ENCODE data around the gene ABCB6.
"Not testable (repeated sequence)": the region's sequence is repeated elsewhere in the genome, so short reads cannot be mapped to it uniquely, and the experiment has no call there.

The ABCB6 gene

DNA sequence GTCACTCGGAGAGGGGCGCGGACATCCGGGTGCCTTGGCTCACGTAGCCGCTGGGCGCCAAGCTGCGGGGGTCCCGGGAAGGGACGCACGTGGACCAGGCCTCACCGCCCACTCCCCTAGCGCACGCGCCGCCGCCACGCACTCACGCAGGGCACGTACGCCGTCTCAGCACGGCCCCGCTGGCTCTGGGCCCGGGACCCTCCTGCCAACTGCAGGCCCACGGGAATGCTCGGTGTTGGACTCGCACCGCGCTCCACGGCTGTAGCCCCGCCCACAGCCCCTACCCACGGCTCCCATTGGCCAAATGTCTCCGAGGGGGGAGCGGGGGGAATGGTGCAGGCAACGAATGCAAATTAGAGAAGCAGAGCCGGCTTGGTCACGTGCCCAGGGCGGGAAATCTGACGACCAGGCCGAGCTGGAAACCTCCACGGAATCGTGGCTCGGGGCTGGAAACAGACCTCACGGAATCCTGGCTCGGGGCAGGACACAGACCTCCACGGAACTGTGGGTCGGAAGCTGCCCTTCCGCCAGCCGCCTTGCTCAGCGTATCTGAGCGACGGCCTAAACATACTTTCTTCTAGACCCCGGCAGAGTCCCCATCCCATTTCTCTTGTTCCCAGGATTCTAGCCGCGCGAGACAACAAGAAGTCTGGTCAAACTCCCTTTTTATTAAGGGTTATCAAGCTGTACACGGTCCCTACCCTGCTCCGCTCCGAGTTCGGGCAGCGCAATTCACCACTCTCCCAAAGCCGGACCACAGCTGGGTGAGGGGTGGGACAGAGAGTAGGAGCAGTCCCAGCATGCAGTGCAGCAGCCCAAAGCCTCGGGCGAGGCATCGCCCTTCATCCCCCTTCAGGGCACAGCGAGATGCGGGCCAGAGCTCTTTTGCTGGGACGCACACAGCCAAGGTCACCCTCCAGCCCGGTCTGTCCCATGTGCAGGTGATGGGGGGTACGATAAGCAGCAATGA, at the start of gene ABCB6:
Gene ABCB6, minus strand, starts transcription at position 227 of the 970 bp plus-strand sequence. CDS start 285 bp downstream, outside the sequence.
- Mint-ChIP-seq H3K4me1 (peaks cover 13% of the 10 kb centered on the region), H3K36me3 (ENCODE audit: insufficient read depth) (peaks cover 37% of the 10 kb centered on the region), H3K9me3 (no peaks in the 10 kb centered on the region), H3K27me3 (no peaks in the 10 kb centered on the region), H3K4me3 (peak within 1 kb of the TSS; percentile 79), H3K27ac (ENCODE audit: low read depth) (peak within 1 kb of the TSS; percentile 83)
- ATAC-seq (replicated peaks; ENCODE audit: extremely low read depth, poor library complexity, severe bottlenecking) (peak; percentile 63), DNase-seq (ENCODE audit: low spot score in 2 of 2) (peak; percentile 60 to 63)

DNA sequence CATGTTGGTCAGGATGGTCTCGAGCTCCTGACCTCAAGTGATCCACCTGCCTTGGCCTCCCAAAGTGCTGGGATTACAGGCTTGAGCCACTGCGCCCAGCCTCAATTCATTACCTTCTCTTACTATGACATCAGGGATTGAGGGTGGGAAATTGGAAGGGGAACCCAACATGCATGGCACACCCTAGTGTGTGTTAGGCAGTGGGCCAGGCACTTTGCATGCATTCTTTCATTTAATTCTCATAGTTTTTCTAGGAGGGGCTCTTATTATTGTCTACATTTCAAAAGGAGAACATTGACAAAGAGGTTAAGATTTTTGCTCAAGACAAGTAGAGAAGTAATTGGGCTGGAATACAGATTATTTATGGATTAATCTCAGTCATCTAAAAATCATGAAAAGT, 49.5 kb upstream of the ABCB6 start:
- Mint-ChIP-seq H3K4me3 (no peak overlapping the region), H3K27me3 (no peaks in the 10 kb centered on the region)
- DNase-seq (ENCODE audit: low spot score in 2 of 2), result no peak

GRCh38 chr2:219266886-219267285, 48.1 kb upstream of the ABCB6 start:
- H3K9me3 Mint-ChIP-seq, result no peaks in the 10 kb centered on the region
- no peaks in the 10 kb centered on the region for H3K4me1 Mint-ChIP-seq
- H3K27ac Mint-ChIP-seq (ENCODE audit: low read depth), result no peak overlapping the region
- no peaks in the 10 kb centered on the region for H3K36me3 Mint-ChIP-seq (ENCODE audit: insufficient read depth)
- DNase-seq (ENCODE audit: low spot score in 2 of 2) (no peak), ATAC-seq (replicated peaks; ENCODE audit: extremely low read depth, poor library complexity, severe bottlenecking) (no peak)
- no peak overlapping the region for H3K4me3 Mint-ChIP-seq
- H3K27me3 Mint-ChIP-seq, result peaks cover 3% of the 10 kb centered on the region

More for the DNA sequence above, 49.5 kb upstream of the ABCB6 start:
- Mint-ChIP-seq H3K36me3 (ENCODE audit: insufficient read depth) (no peaks in the 10 kb centered on the region), H3K4me1 (no peaks in the 10 kb centered on the region), H3K9me3 (no peaks in the 10 kb centered on the region), H3K27ac (ENCODE audit: low read depth) (no peak overlapping the region)
- no peak for ATAC-seq (replicated peaks; ENCODE audit: extremely low read depth, poor library complexity, severe bottlenecking)

- H3K36me3 Mint-ChIP-seq (ENCODE audit: insufficient read depth), result no peaks in the 10 kb centered on the region
- ATAC-seq (replicated peaks; ENCODE audit: extremely low read depth, poor library complexity, severe bottlenecking) (no peak), DNase-seq (ENCODE audit: low spot score in 2 of 2) (no peak)
- H3K4me1 Mint-ChIP-seq, result no peaks in the 10 kb centered on the region
- peaks cover 10% of the 10 kb centered on the region for H3K27me3 Mint-ChIP-seq
- no peak overlapping the region for H3K27ac Mint-ChIP-seq (ENCODE audit: low read depth)
- H3K9me3 Mint-ChIP-seq, result no peaks in the 10 kb centered on the region
- no peak overlapping the region for H3K4me3 Mint-ChIP-seq
Observed at GRCh38 chr2:219266232-219266631, 47.5 kb upstream of the ABCB6 start.

- Mint-ChIP-seq H3K27ac (ENCODE audit: low read depth) (peak overlapping the region; percentile 7), H3K9me3 (no peaks in the 10 kb centered on the region), H3K27me3 (peaks cover 31% of the 10 kb centered on the region), H3K4me1 (no peaks in the 10 kb centered on the region), H3K4me3 (no peak overlapping the region), H3K36me3 (ENCODE audit: insufficient read depth) (peaks cover under 1% of the 10 kb centered on the region)
- DNase-seq (ENCODE audit: low spot score in 2 of 2) (no peak), ATAC-seq (replicated peaks; ENCODE audit: extremely low read depth, poor library complexity, severe bottlenecking) (no peak)
Observed at GRCh38 chr2:219261024-219261855, 42.5 kb upstream of the ABCB6 start.

DNA sequence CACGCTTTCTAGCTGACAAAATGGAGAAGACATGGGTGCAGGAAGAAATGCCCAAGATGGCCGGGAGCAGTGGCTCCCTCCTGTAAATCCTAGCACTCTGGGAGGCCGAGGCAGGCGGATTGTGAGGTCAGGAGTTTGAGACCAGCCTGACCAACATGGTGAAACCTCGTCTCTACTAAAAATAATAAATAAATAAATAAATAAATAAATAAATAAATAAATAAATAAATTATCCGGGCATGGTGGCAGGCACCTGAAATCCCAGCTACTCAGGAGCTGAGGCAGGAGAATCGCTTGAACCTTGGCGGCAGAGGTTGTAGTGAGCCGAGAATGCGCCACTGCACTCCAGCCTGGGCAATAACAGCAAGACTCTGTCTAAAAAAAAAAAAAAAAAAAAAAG, 40.2 kb upstream of the ABCB6 start:
- peaks cover 10% of the 10 kb centered on the region for H3K36me3 Mint-ChIP-seq (ENCODE audit: insufficient read depth)
- H3K4me3 Mint-ChIP-seq; H3K9me3 Mint-ChIP-seq; ATAC-seq (replicated peaks; ENCODE audit: extremely low read depth, poor library complexity, severe bottlenecking); DNase-seq (ENCODE audit: low spot score in 2 of 2); H3K27ac Mint-ChIP-seq (ENCODE audit: low read depth); H3K4me1 Mint-ChIP-seq: not testable (repeated sequence)
- peaks cover 31% of the 10 kb centered on the region for H3K27me3 Mint-ChIP-seq

- H3K36me3 Mint-ChIP-seq (ENCODE audit: insufficient read depth), result peaks cover 49% of the 10 kb centered on the region
- peak overlapping the region; percentile 78 for H3K4me3 Mint-ChIP-seq
Observed at GRCh38 chr2:219254590-219255201, 35.9 kb upstream of the ABCB6 start.

DNA sequence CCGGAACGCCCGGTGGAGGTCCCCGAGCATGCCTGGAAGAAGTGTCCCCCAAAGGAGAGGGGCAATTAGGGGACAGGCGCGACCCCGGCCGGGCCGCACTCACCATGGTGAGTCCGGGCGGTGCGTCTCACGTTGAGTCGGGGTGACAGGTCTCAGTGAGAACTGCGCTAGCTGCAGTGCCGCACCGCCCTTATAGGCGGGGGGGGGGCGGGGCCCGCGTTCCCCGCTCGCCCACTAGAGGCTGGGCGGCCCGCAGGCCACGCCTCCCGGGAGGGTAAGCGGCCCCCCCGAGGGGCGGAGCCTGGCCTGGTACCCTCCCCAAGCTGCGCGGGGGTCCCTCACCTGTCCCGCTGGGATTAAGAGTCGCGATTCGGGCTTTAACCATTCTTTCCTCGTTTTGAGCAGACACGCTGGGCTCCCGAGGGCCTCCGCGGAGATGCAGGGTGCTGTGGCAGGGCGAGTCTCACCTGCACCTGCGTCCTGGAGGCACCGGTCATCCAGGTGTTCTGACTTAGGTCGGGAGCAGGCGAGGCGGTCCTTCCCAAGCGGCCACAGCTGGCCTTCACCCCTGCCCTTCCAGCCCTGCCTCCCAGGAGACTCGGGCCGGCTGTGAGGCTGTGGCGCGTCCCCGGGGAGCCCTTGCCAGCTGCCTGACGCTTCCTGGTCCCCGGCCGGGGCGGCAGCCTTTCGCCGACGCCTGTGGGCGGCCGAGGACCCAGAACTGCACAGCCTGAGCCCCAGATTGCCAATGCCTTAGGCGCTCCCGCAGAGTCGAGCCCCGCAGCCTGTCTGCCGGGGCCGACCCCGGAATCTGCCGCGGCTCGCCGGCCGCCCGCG, 35.2 kb upstream of the ABCB6 start, which contains the start of gene TUBA4A:
Gene TUBA4A, minus strand, starts transcription at position 166 of the 837 bp plus-strand sequence. Its CDS starts 60 bp downstream, at position 106.
- peak within 1 kb of the TSS; percentile 78 for H3K4me3 Mint-ChIP-seq
- H3K4me1 Mint-ChIP-seq, result peaks cover 45% of the 10 kb centered on the region
- no peaks in the 10 kb centered on the region for H3K27me3 Mint-ChIP-seq
- DNase-seq (ENCODE audit: low spot score in 2 of 2) (peak; percentile 81 to 82), ATAC-seq (replicated peaks; ENCODE audit: extremely low read depth, poor library complexity, severe bottlenecking) (peak; percentile 68)
- peak within 1 kb of the TSS; percentile 91 for H3K27ac Mint-ChIP-seq (ENCODE audit: low read depth)
- peaks cover 54% of the 10 kb centered on the region for H3K36me3 Mint-ChIP-seq (ENCODE audit: insufficient read depth)
- H3K9me3 Mint-ChIP-seq, result no peaks in the 10 kb centered on the region

More at GRCh38 chr2:219254590-219255201, 35.9 kb upstream of the ABCB6 start:
- Mint-ChIP-seq H3K27ac (ENCODE audit: low read depth) (peak overlapping the region; percentile 91), H3K9me3 (no peaks in the 10 kb centered on the region), H3K27me3 (peaks cover 5% of the 10 kb centered on the region), H3K4me1 (peaks cover 38% of the 10 kb centered on the region)
- ATAC-seq (replicated peaks; ENCODE audit: extremely low read depth, poor library complexity, severe bottlenecking) (peak; percentile 48), DNase-seq (ENCODE audit: low spot score in 2 of 2) (peak in 1 of 2 donors; percentile 46)

- no peaks in the 10 kb centered on the region for H3K9me3 Mint-ChIP-seq
- DNase-seq (ENCODE audit: low spot score in 2 of 2) (peak in 1 of 2 donors; percentile 27), ATAC-seq (replicated peaks; ENCODE audit: extremely low read depth, poor library complexity, severe bottlenecking) (peak; percentile 27)
- peak within 1 kb of the TSS; percentile 91 for H3K27ac Mint-ChIP-seq (ENCODE audit: low read depth)
- no peaks in the 10 kb centered on the region for H3K27me3 Mint-ChIP-seq
- peak within 1 kb of the TSS; percentile 78 for H3K4me3 Mint-ChIP-seq
- H3K36me3 Mint-ChIP-seq (ENCODE audit: insufficient read depth), result peaks cover 61% of the 10 kb centered on the region
- peaks cover 54% of the 10 kb centered on the region for H3K4me1 Mint-ChIP-seq
Observed at GRCh38 chr2:219252900-219253752, 34.4 kb upstream of the ABCB6 start, which contains the start of gene TUBA4B. Gene TUBA4B (plus strand): TSS chr2:219253243. CDS start chr2:219253408, 165 bp downstream.

- H3K4me1 Mint-ChIP-seq, result peaks cover 60% of the 10 kb centered on the region
- peak overlapping the region; percentile 91 for H3K27ac Mint-ChIP-seq (ENCODE audit: low read depth)
- ATAC-seq (replicated peaks; ENCODE audit: extremely low read depth, poor library complexity, severe bottlenecking), result no peak
- H3K36me3 Mint-ChIP-seq (ENCODE audit: insufficient read depth), result peaks cover 67% of the 10 kb centered on the region
- H3K9me3 Mint-ChIP-seq, result no peaks in the 10 kb centered on the region
- H3K27me3 Mint-ChIP-seq, result no peaks in the 10 kb centered on the region
- H3K4me3 Mint-ChIP-seq, result peak overlapping the region; percentile 78
- peak in 1 of 2 donors; percentile 17 for DNase-seq (ENCODE audit: low spot score in 2 of 2)
Observed at GRCh38 chr2:219252570-219252899, 33.8 kb upstream of the ABCB6 start.

DNA sequence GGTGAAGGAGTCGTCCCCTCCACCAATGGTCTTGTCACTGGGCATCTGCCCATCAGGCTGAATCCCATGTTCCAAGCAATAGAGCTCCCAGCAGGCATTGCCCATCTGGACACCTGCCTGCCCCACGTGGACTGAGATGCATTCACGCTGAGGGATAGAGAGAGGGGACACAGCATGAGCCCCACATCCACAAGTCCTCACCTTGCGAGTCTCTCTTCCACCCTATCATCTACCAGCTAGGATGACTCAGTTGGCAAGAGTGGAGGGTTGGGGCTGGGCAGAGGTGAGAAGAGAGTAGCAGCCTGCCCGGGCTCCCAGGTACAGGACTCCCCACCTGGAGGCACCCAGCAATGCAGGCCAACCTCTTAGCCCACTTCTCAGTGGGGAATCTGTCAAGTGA, 33.3 kb upstream of the ABCB6 start:
- Mint-ChIP-seq H3K27me3 (no peaks in the 10 kb centered on the region), H3K4me1 (peaks cover 64% of the 10 kb centered on the region), H3K36me3 (ENCODE audit: insufficient read depth) (peaks cover 67% of the 10 kb centered on the region), H3K9me3 (no peaks in the 10 kb centered on the region), H3K27ac (ENCODE audit: low read depth) (peak overlapping the region; percentile 91), H3K4me3 (peak overlapping the region; percentile 78)
- ATAC-seq (replicated peaks; ENCODE audit: extremely low read depth, poor library complexity, severe bottlenecking), result no peak
- DNase-seq (ENCODE audit: low spot score in 2 of 2), result no peak

Data from central memory CD8-positive, alpha-beta T cell (primary cell).